GM20000 (cell line): Measurements from ENCODE around the gene PTH1R.
A peak's percentile ranks its signal among the peaks of the same experiment; 100 is the strongest.
"Not testable (repeated sequence)": the region's sequence is repeated elsewhere in the genome, so short reads cannot be mapped to it uniquely, and the experiment has no call there.

Experiments used
- DNase-seq: peaks from one replicate; pipeline ENCODE4 v3.0.0; 2012; ENCODE audit warnings: low spot score
- CTCF ChIP-seq: IDR thresholded peaks from 2 replicates; pipeline ENCODE4 v1.5.1; 2012; ENCODE audit warnings: mild to moderate bottlenecking, control low read depth; ENCODE audit errors: extremely low read depth, missing control alignments

PTH1R gene

GRCh38 chr3:46907271-46907670, 29.8 kb downstream of the PTH1R start:
- DNase-seq: no peak
- TF ChIP-seq CTCF: no peak

GRCh38 chr3:46907960-46908293, 30.4 kb downstream of the PTH1R start:
- no peak for DNase-seq
- no peak for TF ChIP-seq CTCF

GRCh38 chr3:46908294-46908985, 30.9 kb downstream of the PTH1R start:
- no peak for DNase-seq
- no peak for TF ChIP-seq CTCF

GRCh38 chr3:46908986-46909534, 31.5 kb downstream of the PTH1R start:
- no peak for TF ChIP-seq CTCF
- DNase-seq: no peak

GRCh38 chr3:46909535-46910161, 32.1 kb downstream of the PTH1R start:
- peak; percentile 78 for TF ChIP-seq CTCF
- DNase-seq: peak; percentile 89

GRCh38 chr3:46910166-46910760, 32.7 kb downstream of the PTH1R start:
- DNase-seq: no peak
- no peak for TF ChIP-seq CTCF

GRCh38 chr3:46910914-46911313, 33.4 kb downstream of the PTH1R start:
- DNase-seq: not testable (repeated sequence)
